IPS-18a (cell line): ENCODE data around the gene SSTR5.

ENCODE experiments used
- H3K27ac ChIP-seq: one replicate; pipeline ENCODE4 v1.5.1; 2013; ENCODE audit warnings: low read length
- H3K27me3 ChIP-seq: one replicate; pipeline ENCODE4 v1.6.1; 2013; ENCODE audit warnings: mild to moderate bottlenecking, low read length; ENCODE audit not compliant: control insufficient read depth, insufficient read depth
- H3K36me3 ChIP-seq: one replicate; pipeline ENCODE4 v1.6.1; 2013; ENCODE audit warnings: low read depth, low read length; ENCODE audit not compliant: control insufficient read depth
- H3K4me1 ChIP-seq: one replicate; pipeline ENCODE4 v1.6.1; 2013; ENCODE audit warnings: low read depth, low read length; ENCODE audit not compliant: control insufficient read depth
- H3K4me3 ChIP-seq: one replicate; pipeline ENCODE4 v1.5.1; 2013; ENCODE audit warnings: low read length
- H3K9ac ChIP-seq: one replicate; pipeline ENCODE4 v1.6.1; 2013; ENCODE audit warnings: mild to moderate bottlenecking, low read length, moderate library complexity
- H3K9me3 ChIP-seq: one replicate; pipeline ENCODE4 v1.6.1; 2013; ENCODE audit warnings: low read depth, low read length; ENCODE audit not compliant: control insufficient read depth

Gene SSTR5

GRCh38 chr16:1032607-1033006 lies 39.9 kb upstream of the SSTR5 start:
- Histone ChIP-seq H3K4me3 (no peak overlapping the region), H3K27me3 (no peaks in the 10 kb centered on the region), H3K9ac (no peak overlapping the region), H3K36me3 (no peaks in the 10 kb centered on the region), H3K4me1 (no peaks in the 10 kb centered on the region), H3K27ac (no peak overlapping the region), H3K9me3 (no peaks in the 10 kb centered on the region)

DNA sequence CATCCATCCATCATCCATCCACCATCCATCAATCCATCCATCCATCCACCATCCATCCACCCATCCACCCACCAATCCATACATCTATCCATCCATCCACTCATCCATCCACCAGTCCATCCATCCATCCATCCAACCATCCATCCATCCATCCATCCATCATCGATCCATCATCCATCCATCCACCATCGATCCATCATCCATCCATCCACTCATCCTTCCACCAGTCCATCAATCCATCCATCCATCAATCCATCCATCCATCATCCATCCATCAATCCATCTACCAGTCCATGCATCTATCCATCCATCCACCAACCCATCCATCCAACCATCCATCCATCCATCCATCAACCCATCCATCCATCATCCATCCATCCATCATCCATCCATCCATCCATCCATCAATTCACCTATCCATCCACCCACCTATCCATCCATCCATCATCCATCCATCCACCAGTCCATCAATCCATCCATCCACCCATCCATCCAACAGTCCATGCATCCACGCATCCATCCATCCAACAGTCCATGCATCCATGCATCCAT lies 39.3 kb upstream of the SSTR5 start:
- Histone ChIP-seq H3K4me3 (no peak overlapping the region), H3K9ac (no peak overlapping the region), H3K9me3 (no peaks in the 10 kb centered on the region), H3K36me3 (no peaks in the 10 kb centered on the region), H3K27ac (no peak overlapping the region), H3K27me3 (no peaks in the 10 kb centered on the region), H3K4me1 (no peaks in the 10 kb centered on the region)

GRCh38 chr16:1034230-1035065 lies 38.1 kb upstream of the SSTR5 start:
- no peaks in the 10 kb centered on the region for H3K9me3 ChIP-seq
- no peaks in the 10 kb centered on the region for H3K4me1 ChIP-seq
- no peaks in the 10 kb centered on the region for H3K27me3 ChIP-seq
- H3K9ac ChIP-seq, result no peak overlapping the region
- no peak overlapping the region for H3K4me3 ChIP-seq
- H3K27ac ChIP-seq, result no peak overlapping the region
- H3K36me3 ChIP-seq, result no peaks in the 10 kb centered on the region

DNA sequence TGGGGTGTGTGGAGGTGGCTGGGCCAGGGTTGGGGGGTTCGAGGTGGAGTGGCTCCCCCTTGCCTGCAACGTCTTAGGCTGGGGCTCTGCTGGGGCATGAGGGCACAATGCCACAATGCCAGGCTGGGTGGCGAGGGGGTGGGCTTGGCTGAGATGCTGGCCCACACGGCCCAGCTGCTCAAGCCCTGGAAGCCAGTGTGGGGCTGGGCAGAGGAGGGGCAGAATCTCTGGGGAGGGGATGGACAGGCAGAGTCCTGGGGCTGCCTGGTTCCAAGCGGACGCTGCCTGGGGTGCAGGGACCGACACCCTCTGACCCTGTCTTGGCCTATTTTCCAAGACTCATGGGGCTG lies 37.5 kb upstream of the SSTR5 start:
- Histone ChIP-seq H3K36me3 (no peaks in the 10 kb centered on the region), H3K4me3 (no peak overlapping the region), H3K9me3 (no peaks in the 10 kb centered on the region), H3K4me1 (no peaks in the 10 kb centered on the region), H3K27me3 (no peaks in the 10 kb centered on the region), H3K9ac (no peak overlapping the region), H3K27ac (no peak overlapping the region)

GRCh38 chr16:1036166-1036565 lies 36.4 kb upstream of the SSTR5 start:
- H3K27ac ChIP-seq, result no peak overlapping the region
- no peaks in the 10 kb centered on the region for H3K9me3 ChIP-seq
- no peak overlapping the region for H3K4me3 ChIP-seq
- no peak overlapping the region for H3K9ac ChIP-seq
- no peaks in the 10 kb centered on the region for H3K36me3 ChIP-seq
- no peaks in the 10 kb centered on the region for H3K4me1 ChIP-seq
- H3K27me3 ChIP-seq, result no peaks in the 10 kb centered on the region

GRCh38 chr16:1036726-1037393 lies 35.7 kb upstream of the SSTR5 start:
- Histone ChIP-seq H3K9me3 (no peaks in the 10 kb centered on the region), H3K4me1 (no peaks in the 10 kb centered on the region), H3K27me3 (no peaks in the 10 kb centered on the region), H3K9ac (no peak overlapping the region), H3K36me3 (no peaks in the 10 kb centered on the region), H3K27ac (no peak overlapping the region), H3K4me3 (no peak overlapping the region)

DNA sequence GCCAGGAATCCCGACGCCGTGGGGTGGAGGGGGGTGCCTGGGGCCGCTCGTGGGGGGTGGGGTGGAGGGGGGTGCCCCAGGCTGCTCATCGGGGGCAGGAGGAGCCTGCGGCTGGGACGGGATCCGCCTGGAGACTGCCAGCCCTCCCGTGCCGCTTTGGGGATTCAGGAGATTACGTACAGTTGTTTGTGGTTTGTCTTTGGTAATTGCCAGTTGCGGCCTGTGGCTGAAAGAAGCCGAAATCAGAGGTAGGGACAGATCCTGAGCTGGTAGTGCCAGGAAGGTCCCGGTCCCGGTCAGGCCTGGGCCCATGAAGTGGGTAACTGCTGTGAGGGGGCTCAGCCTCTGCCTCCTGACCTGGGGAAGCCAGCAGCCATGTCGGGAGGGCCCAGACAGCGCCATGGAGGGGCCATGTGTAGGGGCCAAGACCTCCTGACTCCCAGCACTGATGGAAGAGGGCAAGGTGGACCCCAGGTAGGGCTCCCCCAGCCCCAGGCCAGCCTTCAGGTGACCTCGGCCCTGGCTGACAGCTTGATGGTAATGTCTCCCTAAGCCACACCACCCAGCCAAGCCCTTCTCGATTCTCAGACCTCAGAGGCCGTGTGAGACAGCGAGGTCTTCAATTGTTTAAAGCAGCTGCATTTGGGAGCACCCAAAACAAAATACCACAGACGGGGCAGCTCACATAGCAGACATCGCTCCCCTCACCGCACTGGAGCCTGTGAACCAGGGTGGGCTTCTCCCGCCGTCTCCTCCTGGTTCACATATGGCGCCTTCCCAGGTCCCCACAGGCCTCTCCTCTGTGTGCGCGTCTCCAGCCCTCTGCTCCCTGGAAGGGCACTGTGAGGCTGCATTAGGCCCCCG lies 34.9 kb upstream of the SSTR5 start:
- Histone ChIP-seq H3K27ac (no peak overlapping the region), H3K9ac (no peak overlapping the region), H3K4me1 (no peaks in the 10 kb centered on the region), H3K36me3 (no peaks in the 10 kb centered on the region), H3K4me3 (no peak overlapping the region), H3K27me3 (no peaks in the 10 kb centered on the region), H3K9me3 (no peaks in the 10 kb centered on the region)

- no peaks in the 10 kb centered on the region for H3K9me3 ChIP-seq
- H3K4me1 ChIP-seq, result no peaks in the 10 kb centered on the region
- H3K4me3 ChIP-seq, result no peak overlapping the region
- no peak overlapping the region for H3K9ac ChIP-seq
- no peak overlapping the region for H3K27ac ChIP-seq
- no peaks in the 10 kb centered on the region for H3K27me3 ChIP-seq
- no peaks in the 10 kb centered on the region for H3K36me3 ChIP-seq
Observed at GRCh38 chr16:1038932-1039331, 33.6 kb upstream of the SSTR5 start.

DNA sequence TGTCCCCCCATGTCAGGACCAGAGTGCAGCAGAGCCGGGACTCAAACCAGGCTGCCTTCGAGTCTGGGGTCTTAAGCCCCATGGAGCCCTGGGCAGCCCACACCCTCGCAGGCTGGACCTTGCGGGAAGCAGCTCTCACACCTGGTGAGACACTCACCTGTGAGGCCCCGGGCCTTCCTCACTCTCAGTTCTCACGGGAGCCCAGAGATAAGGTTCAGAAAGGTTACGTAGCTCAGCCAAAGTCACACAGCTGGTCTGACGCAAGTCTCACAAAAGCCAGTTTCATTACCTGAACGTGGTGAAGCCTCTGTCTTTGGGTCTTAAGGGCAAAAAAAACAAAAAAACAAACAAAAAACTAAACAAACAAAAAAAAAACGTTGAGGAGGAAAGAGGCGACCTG lies 32.8 kb upstream of the SSTR5 start:
- Histone ChIP-seq H3K4me3 (no peak overlapping the region), H3K36me3 (no peaks in the 10 kb centered on the region), H3K27me3 (no peaks in the 10 kb centered on the region), H3K27ac (no peak overlapping the region), H3K4me1 (no peaks in the 10 kb centered on the region), H3K9me3 (no peaks in the 10 kb centered on the region), H3K9ac (no peak overlapping the region)

GRCh38 chr16:1040346-1040745 lies 32.2 kb upstream of the SSTR5 start:
- H3K27ac ChIP-seq, result no peak overlapping the region
- no peak overlapping the region for H3K4me3 ChIP-seq
- H3K4me1 ChIP-seq, result no peaks in the 10 kb centered on the region
- H3K36me3 ChIP-seq, result no peaks in the 10 kb centered on the region
- no peaks in the 10 kb centered on the region for H3K27me3 ChIP-seq
- H3K9me3 ChIP-seq, result no peaks in the 10 kb centered on the region
- H3K9ac ChIP-seq, result no peak overlapping the region

- Histone ChIP-seq H3K27me3 (no peaks in the 10 kb centered on the region), H3K4me3 (no peak overlapping the region), H3K27ac (no peak overlapping the region), H3K9ac (no peak overlapping the region), H3K36me3 (no peaks in the 10 kb centered on the region), H3K9me3 (no peaks in the 10 kb centered on the region), H3K4me1 (no peaks in the 10 kb centered on the region)
Observed at GRCh38 chr16:1042049-1042744, 30.4 kb upstream of the SSTR5 start.
